WERI-Rb-1 (cell line): Measurements from ENCODE around the gene SMIM36.
"Not testable (repeated sequence)": the region's sequence is repeated elsewhere in the genome, so short reads cannot be mapped to it uniquely, and the experiment has no call there.

Experiments
- DNase-seq: peaks from one replicate; pipeline ENCODE4 v3.0.0-alpha.2; 2020
- H3K27ac ChIP-seq: fragments of 250-450 bp; sonication (Bioruptor Pico); 2 replicates; pipeline ENCODE4 v1.5.1; 2020; ENCODE audit warnings: mild to moderate bottlenecking, moderate library complexity
- H3K27me3 ChIP-seq: fragments of 250-450 bp; sonication (Bioruptor Pico); 2 replicates; pipeline ENCODE4 v1.5.1; 2021; ENCODE audit warnings: mild to moderate bottlenecking, low read depth, moderate library complexity; ENCODE audit not compliant: insufficient read depth, severe bottlenecking
- H3K36me3 ChIP-seq: fragments of 250-450 bp; sonication (Bioruptor Pico); 2 replicates; pipeline ENCODE4 v1.5.1; 2020; ENCODE audit warnings: mild to moderate bottlenecking, moderate library complexity
- H3K4me3 ChIP-seq: 2 replicates; pipeline ENCODE4 v1.5.1; 2011; ENCODE audit warnings: low read depth, mild to moderate bottlenecking, control low read depth, low read length
- H3K9me3 ChIP-seq: fragments of 250-450 bp; sonication (Bioruptor Pico); 2 replicates; pipeline ENCODE4 v1.5.1; 2021; ENCODE audit warnings: mild to moderate bottlenecking, moderate library complexity; ENCODE audit not compliant: severe bottlenecking
- CTCF ChIP-seq: IDR thresholded peaks from 2 replicates; pipeline ENCODE4 v1.5.1; 2011; ENCODE audit warnings: low read depth, mild to moderate bottlenecking, control low read depth, inconsistent platforms, low read length

Gene SMIM36

GRCh38 chr17:55520402-55520801 lies 9.2 kb upstream of the SMIM36 start:
- no peak for DNase-seq
- TF ChIP-seq CTCF = no peak
- H3K27me3 ChIP-seq = peaks cover 31% of the 10 kb centered on the region
- no peaks in the 10 kb centered on the region for H3K36me3 ChIP-seq
- H3K9me3 ChIP-seq = no peaks in the 10 kb centered on the region
- H3K27ac ChIP-seq = no peak overlapping the region
- no peak overlapping the region for H3K4me3 ChIP-seq

- Histone ChIP-seq H3K27me3 (peaks cover 31% of the 10 kb centered on the region), H3K4me3 (no peak overlapping the region), H3K9me3 (no peaks in the 10 kb centered on the region), H3K27ac (no peak overlapping the region), H3K36me3 (no peaks in the 10 kb centered on the region)
- no peak for TF ChIP-seq CTCF
- DNase-seq = no peak
Measured at GRCh38 chr17:55518510-55518909, 7.3 kb upstream of the SMIM36 start.

- H3K36me3 ChIP-seq = no peaks in the 10 kb centered on the region
- peaks cover 8% of the 10 kb centered on the region for H3K27me3 ChIP-seq
- TF ChIP-seq CTCF = peak; percentile 70
- no peak overlapping the region for H3K4me3 ChIP-seq
- DNase-seq = peak; percentile 79
- no peaks in the 10 kb centered on the region for H3K9me3 ChIP-seq
- H3K27ac ChIP-seq = no peak overlapping the region
Measured at GRCh38 chr17:55513885-55514590, 2.8 kb upstream of the SMIM36 start.

GRCh38 chr17:55507669-55508068 lies 3.6 kb downstream of the SMIM36 start:
- not testable (repeated sequence) for H3K27ac ChIP-seq, H3K36me3 ChIP-seq, DNase-seq, H3K9me3 ChIP-seq, H3K4me3 ChIP-seq, H3K27me3 ChIP-seq

GRCh38 chr17:55501626-55502025 lies 9.6 kb downstream of the SMIM36 start:
- not testable (repeated sequence) for H3K27ac ChIP-seq, H3K4me3 ChIP-seq, H3K9me3 ChIP-seq, DNase-seq, H3K27me3 ChIP-seq, H3K36me3 ChIP-seq

- no peaks in the 10 kb centered on the region for H3K9me3 ChIP-seq
- H3K4me3 ChIP-seq = no peak overlapping the region
- no peak for TF ChIP-seq CTCF
- no peaks in the 10 kb centered on the region for H3K27me3 ChIP-seq
- H3K36me3 ChIP-seq = no peaks in the 10 kb centered on the region
- no peak for DNase-seq
- no peak overlapping the region for H3K27ac ChIP-seq
Measured at GRCh38 chr17:55500103-55500502, 11.1 kb downstream of the SMIM36 start.
